PC-9 (cell line): ENCODE results near the gene CRADD.

Experiments used
- CTCF ChIP-seq: fragments of 200-600 bp; sonication (generic); conservative IDR thresholded peaks from 2 replicates; pipeline ENCODE4 v1.6.1; 2017; ENCODE audit warnings: mixed run types, antibody characterized with exemption, mild to moderate bottlenecking, moderate library complexity
- EZH2 ChIP-seq: fragments of 200-600 bp; sonication (generic); IDR thresholded peaks from 2 replicates; pipeline ENCODE4 v1.8.0; 2017; ENCODE audit warnings: antibody characterized with exemption, low read depth

- no peak for TF ChIP-seq CTCF
- TF ChIP-seq EZH2 = no peak
Observed at GRCh38 chr12:93902736-93903562, 225.8 kb downstream of the CRADD start.
